ENCODE results near the gene ADAMTS5. TPM values are rescaled to one million over a fixed set of nuclear protein-coding genes. Genes with fewer than 3 reads are reported as not detected.

The ADAMTS5 gene
- total and polyA plus RNA-seq, 2 of the 8 experiments (the other 6 are each of a cell fraction or from before 2014, with no cell fraction given), result 0.20 to 1.1 TPM

DNA sequence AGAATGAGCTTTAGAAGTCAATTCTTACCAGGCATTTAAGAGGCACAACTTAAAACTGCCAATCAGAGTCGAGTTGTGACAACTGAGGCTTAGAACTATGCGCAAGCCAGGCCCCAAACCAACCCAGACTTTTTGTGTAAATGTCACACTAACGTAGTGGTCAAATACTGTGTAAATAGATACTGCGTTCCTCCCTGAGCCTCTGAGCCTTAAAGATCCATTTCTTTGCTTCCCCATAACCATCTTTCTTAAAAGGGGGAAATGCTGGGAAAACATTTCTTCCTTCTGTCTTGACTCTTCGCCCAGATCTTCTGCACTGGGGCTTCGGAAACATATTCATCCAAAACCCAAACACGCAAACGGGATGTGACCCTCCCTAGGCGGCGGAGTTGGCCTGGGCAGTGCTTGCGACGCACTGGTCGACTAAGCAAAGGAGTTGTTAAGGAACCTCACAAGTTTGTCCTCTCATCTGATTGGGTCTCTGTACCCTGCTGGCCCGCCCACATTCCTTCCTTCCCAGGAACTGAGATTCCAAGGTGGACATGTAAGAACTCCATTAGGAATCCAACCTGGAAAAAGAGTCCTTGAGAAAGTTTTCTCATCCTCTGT lies 2.6 kb downstream of the ADAMTS5 start:
- Histone ChIP-seq H3K36me3 (ENCODE audit: control insufficient read depth in 2 of 4, insufficient read depth in 4 of 4, low read length in 3 of 4) (no peaks in the 10 kb centered on the region), H3K23ac (ENCODE audit: insufficient read length) (no peak overlapping the region), H3K27ac (ENCODE audit: low read depth, low read length) (no peak overlapping the region), H2BK5ac (ENCODE audit: low read depth, low read length) (no peak overlapping the region), H3K14ac (ENCODE audit: insufficient read length) (no peak overlapping the region), H3K4me2 (ENCODE audit: insufficient read depth in 1 of 2, low read depth in 2 of 2, low read length in 2 of 2) (peak overlapping the region in 1 of 2 experiments; percentile 95; a peak in 1 of 4 replicates), H4K20me1 (replicated peaks in 1 of 2; ENCODE audit: control insufficient read depth in 1 of 2, insufficient read depth in 2 of 2, low read length in 2 of 2) (no peaks in the 10 kb centered on the region), H2BK20ac (ENCODE audit: low read length) (no peak overlapping the region), H3K9me3 (ENCODE audit: insufficient read depth in 2 of 2, low read depth in 1 of 2, low read length in 1 of 2) (no peaks in the 10 kb centered on the region), H3K27me3 (replicated peaks in 1 of 4; ENCODE audit: control insufficient read depth in 3 of 4, extremely low read depth in 1 of 4, insufficient read depth in 3 of 4, low read length in 3 of 4) (peaks cover 0 to 43% (median 32%) of the 10 kb centered on the region in 4 experiments; a peak in 6 of 7 replicates), H3K9ac (replicated peaks in 1 of 4; ENCODE audit: extremely low read depth in 1 of 4, low read depth in 3 of 4, low read length in 3 of 4) (no peak overlapping the region), H2BK120ac (replicated peaks; ENCODE audit: low read depth, low read length) (no peak overlapping the region), H4K8ac (ENCODE audit: extremely low read depth, insufficient read depth, low read length) (no peak overlapping the region), H3K56ac (replicated peaks; ENCODE audit: insufficient read length, low read depth, low read length) (no peak overlapping the region), H3K4me3 (ENCODE audit: extremely low read depth in 1 of 4, insufficient read depth in 2 of 4, low read depth in 3 of 4, low read length in 4 of 4) (no peak overlapping the region), H2AK5ac (ENCODE audit: low read depth, low read length) (no peak overlapping the region; the same call in 1 of the 2 replicates), H3K4me1 (replicated peaks in 1 of 4; ENCODE audit: control insufficient read depth in 3 of 4, insufficient read depth in 4 of 4, low read length in 3 of 4) (peaks cover 4 to 9% (median 9%) of the 10 kb centered on the region in 4 experiments; a peak in 6 of 7 replicates), H3K79me2 (ENCODE audit: control insufficient read depth in 1 of 2, insufficient read depth in 2 of 2, low read length in 2 of 2) (no peaks in the 10 kb centered on the region), H3K18ac (ENCODE audit: extremely low read depth, low read length) (no peak overlapping the region), H2AFZ (ENCODE audit: low read length) (no peak overlapping the region), H4K5ac (ENCODE audit: insufficient read length, low read depth, low read length) (no peak overlapping the region), H4K91ac (replicated peaks; ENCODE audit: insufficient read length, low read length) (no peak overlapping the region), H3K4ac (replicated peaks; ENCODE audit: insufficient read length, low read depth, low read length) (no peak overlapping the region), H3K23me2 (ENCODE audit: low read depth, low read length) (peaks cover 23% of the 10 kb centered on the region; the same call in 1 of the 2 replicates), H2BK12ac (ENCODE audit: low read depth, low read length) (no peak overlapping the region), H2BK15ac (ENCODE audit: low read length) (no peak overlapping the region), H3K79me1 (ENCODE audit: low read depth, low read length) (no peaks in the 10 kb centered on the region)
- 93% methylated on average over 14 of the region's 14 CpGs; no CpG with 5 or more reads in 1 of the 2 experiments for WGBS, 2 experiments (ENCODE audit: extremely low coverage in 1 of 2, insufficient coverage in 1 of 2, insufficient read length in 1 of 2, insufficient replicate concordance in 2 of 2, low coverage in 1 of 2, low lambda C conversion rate in 2 of 2, missing lambda C conversion rate in 1 of 2)
- ChIA-PET POLR2A (ENCODE audit: partially characterized antibody) (interaction anchor here (1.0 kb wide), 1 partner anchor 39 kb away, joined by 3 read pairs; no protein-coding TSS in a partner anchor), CTCF (ENCODE audit: partially characterized antibody) (interaction anchor here (0.6 to 3.9 kb wide), 3 partner anchors 81 to 221 kb away, joined by 3 to 74 read pairs (median 3); no protein-coding TSS in a partner anchor)
- DNase-seq (ENCODE audit: low read depth in 1 of 2, low spot score in 2 of 2) (no peak), FAIRE-seq (peak; percentile 28)
- peak; percentile 33; the same call in 1 of the 2 replicates for TF ChIP-seq TEAD4 (IDR thresholded peaks at IDR 0.05; ENCODE audit: low read depth, low read length)
- TF ChIP-seq SP2 (IDR thresholded peaks at IDR 0.05; ENCODE audit: low read length), result no peak
- TF ChIP-seq JUND (IDR thresholded peaks at IDR 0.05; ENCODE audit: low read length), result no peak
- TF ChIP-seq TAF1 (IDR thresholded peaks at IDR 0.05; ENCODE audit: low read depth, low read length), result no peak
- TF ChIP-seq YY1 (IDR thresholded peaks at IDR 0.05; ENCODE audit: low read depth, low read length), result no peak

Measured in H1 (cell line).